Fibroblast of peridontal ligament (primary cell): ENCODE measurements around the gene ST3GAL3.

ENCODE experiments used
- DNase-seq: peaks from one replicate; pipeline ENCODE4 v3.0.0-alpha.2; 2010; ENCODE audit errors: extremely low read depth

Gene ST3GAL3

GRCh38 chr1:43938892-43939587, 231.7 kb downstream of the ST3GAL3 start:
- DNase-seq = no peak

GRCh38 chr1:43942411-43942810, 235.1 kb downstream of the ST3GAL3 start:
- no peak for DNase-seq

- no peak for DNase-seq
These were observed 237.5 kb downstream of the ST3GAL3 start for GRCh38 chr1:43944860-43945259.

- no peak for DNase-seq
These were observed 238.4 kb downstream of the ST3GAL3 start for GRCh38 chr1:43945674-43946235.

GRCh38 chr1:43946236-43947060, 239.1 kb downstream of the ST3GAL3 start, which contains the start of gene IPO13:
IPO13 (plus strand) TSS chr1:43946950; CDS start chr1:43947601, 651 bp downstream.
- peak; percentile 90 for DNase-seq

- DNase-seq = no peak
These were observed 239.9 kb downstream of the ST3GAL3 start for GRCh38 chr1:43947061-43947873.

- DNase-seq = no peak
These were observed 240.6 kb downstream of the ST3GAL3 start for GRCh38 chr1:43947874-43948437.

- DNase-seq = no peak
These were observed 242.3 kb downstream of the ST3GAL3 start for GRCh38 chr1:43949678-43950077.

GRCh38 chr1:43951021-43951985, 244.0 kb downstream of the ST3GAL3 start:
- peak; percentile 38 for DNase-seq

- DNase-seq = no peak
These were observed 245.5 kb downstream of the ST3GAL3 start for GRCh38 chr1:43952731-43953346.

- no peak for DNase-seq
These were observed 246.0 kb downstream of the ST3GAL3 start for GRCh38 chr1:43953361-43953760.

- no peak for DNase-seq
These were observed 246.7 kb downstream of the ST3GAL3 start for GRCh38 chr1:43954036-43954435.

GRCh38 chr1:43956234-43956633, 248.9 kb downstream of the ST3GAL3 start:
- DNase-seq = no peak

- DNase-seq = no peak
These were observed 250.2 kb downstream of the ST3GAL3 start for GRCh38 chr1:43957407-43958040.

- no peak for DNase-seq
These were observed 251.3 kb downstream of the ST3GAL3 start for GRCh38 chr1:43958351-43959255.

- DNase-seq = no peak
These were observed 253.5 kb downstream of the ST3GAL3 start for GRCh38 chr1:43960798-43961197.

- no peak for DNase-seq
These were observed 254.4 kb downstream of the ST3GAL3 start for GRCh38 chr1:43961692-43962091.

GRCh38 chr1:43962324-43962723, 255.0 kb downstream of the ST3GAL3 start:
- DNase-seq = no peak
